GM19043 (cell line): ENCODE measurements around the gene ITPK1.

Experiments used
- ATAC-seq: cut with Tn5 transposase; IDR thresholded peaks from one replicate; pipeline ENCODE4 v1.9.1; 2021; ENCODE audit warnings: low read depth; ENCODE audit not compliant: unreplicated experiment

Gene ITPK1

GRCh38 chr14:93086441-93087055, 29.2 kb downstream of the ITPK1 start:
- ATAC-seq = no peak

- ATAC-seq = no peak
These were observed 29.8 kb downstream of the ITPK1 start for GRCh38 chr14:93085911-93086310.

GRCh38 chr14:93084866-93085857, 30.6 kb downstream of the ITPK1 start:
- ATAC-seq = no peak

GRCh38 chr14:93084402-93084801, 31.3 kb downstream of the ITPK1 start:
- no peak for ATAC-seq

GRCh38 chr14:93083917-93084316, 31.8 kb downstream of the ITPK1 start:
- no peak for ATAC-seq

GRCh38 chr14:93082576-93083001, 33.1 kb downstream of the ITPK1 start:
- no peak for ATAC-seq

GRCh38 chr14:93081876-93082570, 33.7 kb downstream of the ITPK1 start:
- ATAC-seq = no peak

GRCh38 chr14:93079865-93080403, 35.8 kb downstream of the ITPK1 start:
- ATAC-seq = no peak

GRCh38 chr14:93079321-93079720, 36.4 kb downstream of the ITPK1 start:
- ATAC-seq = no peak

GRCh38 chr14:93078870-93079269, 36.9 kb downstream of the ITPK1 start:
- no peak for ATAC-seq

GRCh38 chr14:93076755-93077154, 39.0 kb downstream of the ITPK1 start:
- ATAC-seq = no peak

GRCh38 chr14:93075891-93076290, 39.8 kb downstream of the ITPK1 start:
- no peak for ATAC-seq

- ATAC-seq = peak; percentile 38
These were observed 41.6 kb downstream of the ITPK1 start for GRCh38 chr14:93073910-93074769.

- peak; percentile 16 for ATAC-seq
These were observed 42.4 kb downstream of the ITPK1 start for GRCh38 chr14:93073358-93073707.

GRCh38 chr14:93072659-93073357, 42.9 kb downstream of the ITPK1 start:
- no peak for ATAC-seq

- ATAC-seq = no peak
These were observed 47.0 kb downstream of the ITPK1 start for GRCh38 chr14:93068711-93069110.

- ATAC-seq = no peak
These were observed 48.6 kb downstream of the ITPK1 start for GRCh38 chr14:93067088-93067487.

- no peak for ATAC-seq
These were observed 50.4 kb downstream of the ITPK1 start for GRCh38 chr14:93065272-93065730.
